GM18499 (cell line): ENCODE data around the gene NT5M.

Experiments
- ATAC-seq: cut with Tn5 transposase; IDR thresholded peaks from one replicate; pipeline ENCODE4 v1.9.1; 2021; ENCODE audit warnings: moderate number of reproducible peaks; ENCODE audit not compliant: insufficient read depth, unreplicated experiment

The NT5M gene

DNA sequence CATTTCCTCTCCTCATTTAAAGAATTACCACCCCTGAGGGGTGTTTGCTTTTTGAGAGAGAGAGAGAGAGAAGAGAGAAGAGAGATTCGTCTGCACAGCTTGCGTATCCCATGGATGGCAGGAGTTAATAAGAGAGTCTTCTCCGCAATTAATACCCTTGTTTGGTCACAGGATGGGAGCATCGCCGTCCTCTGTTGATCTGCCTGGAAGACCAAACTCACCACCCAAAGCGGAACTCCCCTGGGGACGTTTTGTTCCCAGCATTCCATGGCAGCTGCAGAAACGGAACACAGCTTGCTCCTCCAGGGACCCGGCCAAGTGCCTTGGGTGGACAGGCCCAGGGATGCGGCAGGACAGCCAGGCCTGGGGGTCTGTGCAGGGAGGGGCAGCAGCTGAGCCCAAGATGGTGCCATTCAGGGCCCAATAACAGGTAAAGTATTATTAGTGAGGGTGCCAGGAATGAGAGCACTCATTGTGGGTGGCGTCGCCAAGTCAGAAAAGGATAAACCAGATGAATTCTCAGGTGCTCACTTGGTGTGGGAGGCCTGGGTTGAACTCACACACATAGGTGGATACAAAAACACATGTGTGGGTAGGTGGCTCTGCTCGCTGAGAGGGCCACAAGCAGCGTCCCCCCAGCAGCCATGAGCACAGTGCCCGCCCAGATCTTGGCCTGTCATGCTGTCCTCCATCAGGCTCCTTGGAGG, 83.1 kb downstream of the NT5M start:
- ATAC-seq: no peak

DNA sequence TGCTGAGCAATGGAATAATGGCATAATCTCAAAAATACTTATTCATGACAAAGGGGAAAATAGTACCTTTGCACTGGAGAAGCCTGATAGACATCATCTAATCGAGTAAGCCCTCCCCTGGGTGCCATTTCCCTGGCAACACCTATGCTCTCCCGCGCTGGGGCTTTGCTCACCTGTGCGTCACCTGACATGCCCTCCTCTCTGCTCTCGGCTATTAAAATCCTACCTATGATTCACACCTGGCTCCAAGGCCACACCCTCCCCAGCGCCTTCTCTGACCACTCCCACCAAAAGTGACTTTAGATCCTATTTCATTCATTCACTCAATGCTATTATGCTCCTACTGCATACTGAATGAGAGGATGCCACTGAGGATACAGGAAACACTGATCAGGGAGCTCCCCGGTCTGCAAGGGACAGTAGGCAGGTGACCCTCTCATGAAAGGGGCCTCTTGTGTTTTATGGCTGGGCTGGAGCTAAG, 83.9 kb downstream of the NT5M start:
- ATAC-seq: no peak

DNA sequence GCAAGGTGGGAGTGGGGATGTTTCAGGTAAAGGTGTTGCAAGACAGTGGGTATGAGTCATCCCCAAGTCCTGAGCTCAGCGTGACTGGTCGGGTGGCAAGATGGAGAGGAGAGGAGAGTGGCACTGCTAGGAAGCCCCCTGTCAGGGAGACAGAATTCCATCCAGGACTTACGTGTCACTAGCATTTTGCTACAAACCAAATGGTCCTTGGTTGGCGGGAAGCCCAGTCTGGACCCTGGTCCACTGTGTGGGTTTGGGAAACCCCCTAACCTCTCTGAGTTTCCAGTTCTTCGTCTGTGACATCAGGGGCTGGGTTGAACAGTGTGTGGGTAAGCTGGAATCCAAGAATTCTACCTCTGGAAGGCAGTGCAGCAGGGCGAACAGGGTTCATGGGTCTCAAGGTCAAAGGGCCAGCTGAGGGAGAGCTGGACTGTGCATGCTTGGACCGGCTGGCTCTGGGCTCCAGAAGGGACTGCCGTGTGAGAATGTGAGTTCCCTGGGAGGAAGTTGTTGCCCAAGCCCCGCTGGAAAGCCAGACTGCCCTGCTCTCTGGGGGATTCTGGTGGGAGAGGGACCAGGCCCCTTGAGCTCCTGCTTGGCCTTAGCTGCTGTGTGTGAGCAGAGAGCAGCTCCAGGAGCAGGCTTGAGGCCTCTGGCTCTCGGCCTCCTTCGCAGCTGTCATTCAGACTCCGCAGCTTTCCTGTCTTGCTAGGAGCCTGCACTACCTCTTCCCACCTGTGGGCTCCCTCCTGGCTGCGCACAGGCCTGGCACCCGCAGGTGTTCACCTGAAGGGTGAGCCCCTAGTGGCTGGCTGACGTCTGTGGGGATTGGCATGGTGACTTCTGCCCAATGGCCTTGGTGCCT, 84.6 kb downstream of the NT5M start:
- ATAC-seq: no peak

DNA sequence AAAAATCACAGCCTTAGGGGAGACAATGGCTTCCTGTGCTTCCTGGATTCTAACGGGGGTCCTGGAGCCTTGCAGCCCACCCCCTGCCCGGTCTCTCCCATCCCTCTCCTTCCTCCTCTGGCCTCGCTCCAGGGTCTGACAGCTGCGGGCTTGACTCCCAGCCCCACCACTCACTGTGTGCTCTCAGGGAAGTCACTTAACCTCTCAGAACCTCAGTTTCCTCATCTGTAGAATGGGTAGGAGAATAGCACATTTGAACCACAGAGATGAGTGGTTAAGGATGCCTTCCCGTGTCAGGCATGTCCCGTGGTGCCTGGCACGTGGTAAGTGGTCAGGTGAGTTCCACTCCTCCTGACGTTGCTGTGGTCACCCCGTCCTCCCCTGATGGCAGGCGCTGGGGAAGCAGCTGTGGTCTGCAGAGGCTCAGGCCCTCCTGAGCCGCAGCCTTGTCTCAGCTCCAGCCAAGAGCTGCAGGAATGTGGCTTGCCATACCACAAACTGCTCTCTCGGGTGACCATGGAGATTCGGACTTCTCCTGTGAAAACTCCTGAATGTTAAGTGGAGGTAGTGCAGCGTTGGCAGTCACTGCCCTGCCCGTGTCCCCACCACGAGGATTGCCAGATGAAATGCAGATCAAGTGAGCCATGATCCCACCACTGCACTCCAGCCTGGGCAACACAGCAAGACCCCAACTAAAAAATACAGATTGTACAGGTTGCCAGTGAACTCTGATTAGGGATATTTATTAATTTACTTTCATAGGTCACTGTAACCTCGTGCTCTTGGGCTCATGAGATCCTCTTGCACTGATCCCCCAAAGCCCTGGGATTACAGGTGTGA, 85.7 kb downstream of the NT5M start:
- no peak for ATAC-seq

DNA sequence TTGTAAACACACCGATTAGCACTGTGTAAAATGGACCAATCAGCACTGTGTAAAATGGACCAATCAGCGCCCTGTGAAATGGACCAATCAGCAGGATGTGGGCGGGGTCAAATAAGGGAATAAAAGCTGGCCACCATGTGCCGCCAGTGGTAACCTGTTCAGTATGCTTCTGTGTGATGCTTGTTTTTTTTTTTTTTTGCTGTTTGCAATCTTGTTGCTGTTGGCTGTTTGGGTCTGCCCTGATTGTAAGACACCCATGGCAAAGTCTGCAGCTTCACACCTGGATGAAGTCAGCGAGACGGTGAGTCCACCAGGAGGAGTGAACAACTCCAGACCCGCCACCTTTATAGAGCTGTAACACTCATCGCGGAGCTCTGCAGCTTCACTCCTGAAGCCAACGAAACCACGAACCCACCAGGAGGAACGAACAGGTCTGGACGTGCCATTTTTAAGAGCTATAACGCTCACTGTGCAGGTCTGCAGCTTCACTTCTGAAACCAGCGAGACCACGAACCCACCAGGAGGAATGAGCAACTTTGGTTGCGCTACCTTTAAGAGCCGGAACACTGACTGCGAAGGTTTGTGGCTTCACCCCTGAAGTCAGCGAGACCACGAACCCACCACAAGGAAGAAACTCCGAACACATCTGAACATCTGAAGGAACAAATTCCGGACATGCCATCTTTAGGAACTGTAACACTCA, 88.6 kb downstream of the NT5M start:
- no peak for ATAC-seq

DNA sequence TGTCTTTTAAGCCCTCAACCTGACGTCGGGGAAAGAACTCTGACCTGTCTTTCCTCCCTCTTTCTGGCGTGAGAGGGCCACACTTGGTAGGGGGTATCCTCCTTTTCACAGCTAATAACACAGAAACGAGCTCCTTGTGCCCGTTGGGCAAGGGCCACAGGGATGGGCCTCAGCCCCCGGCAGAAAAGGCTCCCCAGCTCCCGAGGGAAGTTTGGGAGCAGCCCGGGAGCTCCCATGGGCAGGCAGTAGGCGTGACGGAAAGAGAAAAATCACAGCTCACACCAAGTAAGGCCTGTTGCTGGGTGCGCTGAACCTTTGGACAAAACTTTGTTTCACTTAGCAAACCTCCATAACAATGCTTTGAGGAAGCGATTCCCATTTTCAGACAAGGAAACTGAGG, 90.8 kb downstream of the NT5M start:
- no peak for ATAC-seq

DNA sequence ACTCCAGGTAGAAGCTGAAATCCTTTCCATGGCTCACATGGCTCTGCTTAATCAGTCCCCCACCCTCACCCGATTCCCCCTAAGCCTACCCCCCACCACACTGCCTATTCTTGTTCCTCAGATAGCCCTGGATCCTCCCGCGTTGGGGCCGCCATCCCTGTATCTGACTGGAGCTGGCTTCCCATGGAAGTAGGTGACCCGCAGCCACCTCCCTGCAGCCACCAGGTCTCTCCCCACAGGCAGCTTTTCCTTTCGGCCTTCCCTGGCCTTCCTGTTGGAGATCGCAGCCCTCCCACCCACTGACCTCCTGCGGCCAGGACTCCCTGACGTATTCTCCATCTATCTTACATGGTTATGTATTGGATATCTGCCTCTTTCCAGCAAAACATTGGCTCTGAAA, 91.3 kb downstream of the NT5M start:
- ATAC-seq: no peak

DNA sequence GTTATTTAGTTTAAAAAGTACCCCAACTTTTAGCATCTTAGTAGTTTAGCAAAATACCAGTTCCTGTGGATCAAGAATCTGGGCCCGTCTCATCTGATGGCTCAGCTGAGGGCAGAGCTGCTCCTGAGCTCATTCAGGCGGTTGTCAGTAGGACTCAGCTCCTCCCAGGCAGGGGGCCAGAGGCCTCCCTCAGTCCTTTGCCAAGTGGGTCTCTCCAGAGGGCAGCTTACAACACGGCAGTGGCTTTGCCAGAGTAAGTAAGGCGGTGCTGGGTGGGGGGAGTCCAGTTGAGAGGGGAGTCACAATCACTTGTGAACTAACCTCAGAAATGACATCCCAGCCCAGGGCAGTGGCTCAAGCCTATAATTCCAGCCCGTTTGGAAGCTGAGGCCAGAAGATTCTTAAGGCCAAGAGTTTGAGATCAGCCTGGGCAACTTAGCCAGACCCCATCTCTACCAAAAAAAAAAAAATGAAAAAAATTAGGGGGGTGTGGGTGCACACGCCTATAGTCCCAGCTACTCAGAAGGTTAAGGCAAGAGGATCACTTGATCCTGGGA, 92.2 kb downstream of the NT5M start:
- no peak for ATAC-seq

DNA sequence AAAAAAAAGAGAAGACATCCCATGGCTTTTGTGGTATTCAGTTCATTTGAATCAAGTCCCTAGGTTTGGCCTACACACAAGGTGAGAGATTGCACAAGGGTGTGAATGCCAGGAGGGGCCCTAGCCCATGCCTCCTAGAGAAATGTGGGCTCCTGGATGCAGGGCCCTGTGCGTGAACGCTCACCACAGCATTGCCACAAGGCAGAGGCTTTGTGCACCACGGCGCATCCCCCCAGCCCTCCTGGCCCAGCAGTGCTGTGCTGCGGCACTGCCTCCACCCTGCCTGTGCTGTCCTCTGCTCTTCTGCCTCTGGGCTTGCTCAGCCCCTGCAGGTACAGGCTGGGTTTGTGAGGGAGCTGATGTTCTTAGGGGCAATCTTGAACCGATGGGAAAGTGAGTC, 92.7 kb downstream of the NT5M start:
- ATAC-seq: no peak
